Brain microvascular endothelial cell (primary cell): Measurements from ENCODE around the gene GFM1.

Experiments
- DNase-seq: peaks from one replicate; pipeline ENCODE4 v3.0.0-alpha.2; 2020
- H3K27ac ChIP-seq: fragments of 250-450 bp; sonication (Bioruptor Pico); 2 replicates; pipeline ENCODE4 v1.5.1; 2020; ENCODE audit warnings: mild to moderate bottlenecking, moderate library complexity
- H3K27me3 ChIP-seq: fragments of 250-450 bp; sonication (Bioruptor Pico); replicated peaks from 2 replicates; pipeline ENCODE4 v1.5.1; 2020; ENCODE audit warnings: mild to moderate bottlenecking
- H3K36me3 ChIP-seq: fragments of 250-450 bp; sonication (Bioruptor Pico); replicated peaks from 2 replicates; pipeline ENCODE4 v1.5.1; 2020; ENCODE audit warnings: mild to moderate bottlenecking
- H3K4me3 ChIP-seq: 2 replicates; pipeline ENCODE4 v1.5.1; 2011; ENCODE audit warnings: low read depth, mild to moderate bottlenecking, control low read depth, low read length, moderate library complexity
- CTCF ChIP-seq: IDR thresholded peaks from 2 replicates; pipeline ENCODE4 v1.5.1; 2011; ENCODE audit warnings: low read depth, mild to moderate bottlenecking, moderate library complexity, low read length, control low read depth, inconsistent platforms; ENCODE audit errors: missing control alignments
- in situ Hi-C: cut with HindIII; loops from 2 replicates; pipeline ENCODE4 v1.10.0; 2017; ENCODE audit warnings: low sequenced_read_pairs, low pct_ligation_motif_present

The GFM1 gene

GRCh38 chr3:158652463-158652862 is 8.1 kb downstream of the GFM1 start:
- DNase-seq = no peak
- peaks cover 54% of the 10 kb centered on the region for H3K36me3 ChIP-seq
- no peak for TF ChIP-seq CTCF
- no peak overlapping the region for H3K27ac ChIP-seq
- H3K27me3 ChIP-seq = no peaks in the 10 kb centered on the region
- in situ Hi-C loops = loop anchor here (10.0 kb wide), 1 partner anchor 132 kb away; no protein-coding TSS in a partner anchor
- H3K4me3 ChIP-seq = no peak overlapping the region

- DNase-seq = no peak
- no peak overlapping the region for H3K27ac ChIP-seq
- H3K4me3 ChIP-seq = no peak overlapping the region
- no peak for TF ChIP-seq CTCF
- H3K27me3 ChIP-seq = no peaks in the 10 kb centered on the region
- H3K36me3 ChIP-seq = peaks cover 50% of the 10 kb centered on the region
- in situ Hi-C loops = loop anchor here (10.0 kb wide), 1 partner anchor 126 kb away; no protein-coding TSS in a partner anchor
These were observed 14.6 kb downstream of the GFM1 start for GRCh38 chr3:158658889-158659288.

GRCh38 chr3:158659454-158660237 is 15.3 kb downstream of the GFM1 start:
- in situ Hi-C loops = loop anchor here (10.0 kb wide), 1 partner anchor 125 kb away; no protein-coding TSS in a partner anchor
- Histone ChIP-seq H3K36me3 (peaks cover 51% of the 10 kb centered on the region), H3K27me3 (no peaks in the 10 kb centered on the region), H3K4me3 (no peak overlapping the region), H3K27ac (peak overlapping the region; percentile 11)
- DNase-seq = peak; percentile 84
- peak; percentile 88 for TF ChIP-seq CTCF

- Histone ChIP-seq H3K4me3 (no peak overlapping the region), H3K36me3 (peaks cover 51% of the 10 kb centered on the region), H3K27me3 (no peaks in the 10 kb centered on the region), H3K27ac (no peak overlapping the region)
- no peak for DNase-seq
- in situ Hi-C loops = no loop called here
- TF ChIP-seq CTCF = no peak
These were observed 16.4 kb downstream of the GFM1 start for GRCh38 chr3:158660711-158661110.

DNA sequence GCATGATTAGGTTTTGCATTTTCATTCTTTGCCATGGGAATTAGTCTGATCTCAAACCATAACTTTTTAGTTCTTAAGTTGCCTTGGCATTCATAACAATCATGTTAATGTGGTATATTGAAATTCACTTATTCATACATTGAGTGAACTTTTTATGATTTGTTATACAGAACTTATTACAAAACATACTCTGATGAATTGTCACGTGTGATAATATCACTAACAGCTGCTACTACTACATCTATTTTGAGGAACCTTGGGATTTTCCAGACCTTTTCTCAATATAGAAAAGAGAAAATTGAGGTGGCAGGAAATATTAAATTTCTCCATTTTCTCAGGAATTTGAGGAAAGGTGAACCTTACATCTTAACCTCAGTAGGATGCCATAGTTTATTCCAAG is 18.9 kb downstream of the GFM1 start:
- no peak overlapping the region for H3K27ac ChIP-seq
- no peak for DNase-seq
- H3K36me3 ChIP-seq = peaks cover 58% of the 10 kb centered on the region
- H3K27me3 ChIP-seq = no peaks in the 10 kb centered on the region
- no peak for TF ChIP-seq CTCF
- in situ Hi-C loops = no loop called here
- no peak overlapping the region for H3K4me3 ChIP-seq
